ACHN (cell line): ENCODE results near the gene ATF7.
A peak's percentile ranks its signal among the peaks of the same experiment; 100 is the strongest.
"Not testable (repeated sequence)": the region's sequence is repeated elsewhere in the genome, so short reads cannot be mapped to it uniquely, and the experiment has no call there.

Experiments
- DNase-seq: peaks from one replicate; pipeline ENCODE4 v3.0.0-alpha.2; 2015
- in situ Hi-C: cut with HindIII; loops from 2 replicates; pipeline ENCODE4 v1.10.0; 2017; ENCODE audit warnings: low sequenced_read_pairs, low pct_ligation_motif_present, low pct_unique_long_range_greater_than_20kb

ATF7 gene

DNA sequence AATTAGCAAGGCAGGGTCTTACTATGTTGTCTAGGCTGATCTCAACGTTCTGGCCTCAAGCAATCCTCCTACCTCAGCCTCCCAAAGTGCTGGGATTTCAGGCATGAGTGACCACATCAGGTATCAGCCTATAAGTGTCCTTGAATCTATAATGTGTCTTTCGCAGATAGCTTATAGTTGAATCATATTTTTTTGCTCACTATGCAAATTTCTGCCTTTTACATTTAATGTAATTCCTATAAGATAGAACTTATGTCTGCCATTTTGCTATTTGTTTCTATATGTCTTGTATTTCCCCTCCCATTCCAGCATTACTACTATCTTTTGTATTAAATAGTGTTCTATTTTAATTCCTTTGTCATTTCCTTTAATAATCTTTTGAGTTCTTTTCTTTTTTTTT is 10.5 kb upstream of the ATF7 start:
- DNase-seq, result no peak
- in situ Hi-C loops, result no loop called here

DNA sequence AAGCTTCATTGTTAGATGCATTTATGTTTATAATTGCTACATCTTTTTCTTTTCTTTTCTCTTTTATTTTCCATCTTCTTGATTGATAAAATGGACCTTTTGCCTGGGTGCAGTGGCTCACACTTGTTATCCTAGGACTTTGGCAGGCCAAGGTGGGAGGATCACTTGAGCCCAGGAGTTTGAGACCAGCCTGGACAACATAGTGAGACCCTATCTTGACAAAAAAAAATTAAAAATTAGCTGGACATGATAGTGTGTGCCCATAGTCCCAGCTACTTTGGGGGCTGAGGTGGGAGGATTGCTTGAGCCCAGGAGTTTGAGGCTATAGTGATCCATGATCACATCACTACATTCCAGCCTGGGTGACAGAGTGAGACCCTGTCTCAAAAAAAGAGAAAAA is 9.5 kb upstream of the ATF7 start:
- DNase-seq, in situ Hi-C loops: not testable (repeated sequence)

DNA sequence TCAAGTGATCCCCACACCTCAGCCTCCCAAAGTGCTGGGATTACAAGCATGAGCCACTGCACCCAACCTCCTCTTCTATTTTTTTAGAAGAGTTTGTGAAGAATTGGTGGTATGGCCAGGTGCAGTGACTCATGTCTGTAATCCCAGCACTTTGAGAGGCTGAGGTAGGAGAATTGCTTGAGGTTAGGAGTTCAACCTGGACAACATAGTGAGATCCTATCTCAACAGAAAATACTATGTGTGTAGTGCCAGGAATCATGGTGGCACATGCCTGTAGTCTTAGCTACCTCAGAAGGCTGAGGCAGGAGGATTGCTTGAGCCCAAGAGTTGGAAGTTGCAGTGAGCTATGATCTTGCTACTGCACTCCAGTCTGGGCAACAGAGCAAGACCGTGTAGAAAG is 5.5 kb upstream of the ATF7 start:
- no peak for DNase-seq
- in situ Hi-C loops, result no loop called here

DNA sequence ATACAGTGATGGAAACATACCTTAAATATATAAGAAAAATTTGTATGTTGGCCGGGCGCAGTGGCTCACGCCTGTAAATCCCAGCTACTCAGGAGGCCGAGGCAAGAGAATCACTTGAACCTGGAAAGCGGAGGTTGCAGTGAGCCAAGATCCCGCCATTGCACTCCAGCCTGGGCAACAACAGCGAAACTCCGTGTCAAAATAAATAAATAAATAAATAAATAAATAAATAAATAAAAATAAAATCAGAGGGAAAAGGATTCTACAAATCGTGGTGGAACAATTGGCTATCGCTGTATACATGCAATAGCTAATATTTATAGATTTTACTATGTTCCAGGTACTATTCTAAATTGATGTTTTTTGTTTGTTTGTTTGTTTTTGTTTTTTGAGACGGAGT is 1.7 kb upstream of the ATF7 start:
- in situ Hi-C loops, result no loop called here
- no peak for DNase-seq

DNA sequence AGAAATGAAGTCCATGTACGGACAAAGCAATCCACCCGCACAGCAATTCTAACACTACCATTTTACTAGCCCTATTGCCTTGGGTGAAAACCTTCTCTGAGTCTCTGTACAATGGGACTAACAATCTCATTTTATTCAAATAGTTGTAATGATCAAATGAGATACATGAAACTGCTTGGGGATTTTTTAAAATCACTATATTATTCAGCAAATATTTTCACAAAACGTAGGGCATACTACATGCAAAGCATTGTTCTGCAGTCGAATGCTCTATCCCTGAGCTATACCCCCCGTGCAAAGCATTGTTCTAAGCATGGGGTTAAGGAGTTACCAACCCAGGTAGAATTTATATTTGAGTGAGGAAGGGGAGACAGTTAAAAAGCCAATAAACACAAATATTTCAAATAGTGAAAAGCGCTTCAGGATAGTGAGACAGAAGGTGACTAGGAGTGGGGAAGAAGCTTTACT is 554 bp upstream of the ATF7 start:
- in situ Hi-C loops, result no loop called here

DNA sequence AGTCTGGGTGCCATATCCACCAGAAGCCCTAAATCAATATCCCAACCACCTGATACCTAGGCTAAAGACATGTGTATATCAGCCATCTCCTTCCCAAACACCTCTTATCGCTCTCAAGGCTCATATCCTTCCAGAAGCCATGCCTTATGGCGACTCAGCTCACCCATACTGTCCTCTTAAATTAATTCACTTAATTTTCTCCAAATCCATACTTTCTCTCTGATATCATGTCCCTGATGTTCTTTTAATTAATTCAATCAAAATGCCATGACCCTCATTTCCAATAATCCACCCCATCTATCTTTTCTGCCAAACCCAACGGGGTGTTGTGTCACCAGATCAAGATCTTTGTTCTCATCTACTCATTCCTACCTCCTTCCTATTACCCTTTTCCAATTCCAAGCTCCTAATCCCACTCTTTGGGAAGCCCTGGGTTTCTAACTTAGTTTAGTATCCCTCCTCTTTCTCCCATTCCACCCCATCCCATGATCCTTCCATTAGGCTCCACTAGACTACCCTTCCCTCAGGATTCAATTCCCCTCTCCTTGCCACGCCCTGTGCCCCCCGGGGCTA is 723 bp downstream of the ATF7 start:
- in situ Hi-C loops, result no loop called here
- DNase-seq, result peak; percentile 18

More for the DNA sequence above, 554 bp upstream of the ATF7 start:
- peak; percentile 16 for DNase-seq

DNA sequence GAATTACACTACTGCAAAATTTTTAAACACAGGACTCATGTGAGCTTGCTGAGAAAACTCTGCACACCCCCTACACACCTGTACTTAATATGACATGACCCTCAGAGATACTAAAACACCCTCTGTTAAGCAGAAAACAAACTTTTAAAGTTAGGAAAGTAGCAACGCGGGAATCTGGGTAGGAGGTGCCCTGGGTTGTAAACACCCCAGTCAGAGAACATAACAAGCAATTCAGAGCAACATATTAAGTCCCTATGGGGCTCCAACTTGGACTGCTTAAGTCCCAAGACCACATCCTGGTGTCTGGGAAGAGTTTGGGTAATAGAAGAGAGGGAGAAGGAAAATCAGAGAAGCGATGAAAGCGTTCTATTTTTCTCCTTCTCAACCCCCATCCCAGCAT is 1.2 kb downstream of the ATF7 start:
- in situ Hi-C loops, result no loop called here

DNA sequence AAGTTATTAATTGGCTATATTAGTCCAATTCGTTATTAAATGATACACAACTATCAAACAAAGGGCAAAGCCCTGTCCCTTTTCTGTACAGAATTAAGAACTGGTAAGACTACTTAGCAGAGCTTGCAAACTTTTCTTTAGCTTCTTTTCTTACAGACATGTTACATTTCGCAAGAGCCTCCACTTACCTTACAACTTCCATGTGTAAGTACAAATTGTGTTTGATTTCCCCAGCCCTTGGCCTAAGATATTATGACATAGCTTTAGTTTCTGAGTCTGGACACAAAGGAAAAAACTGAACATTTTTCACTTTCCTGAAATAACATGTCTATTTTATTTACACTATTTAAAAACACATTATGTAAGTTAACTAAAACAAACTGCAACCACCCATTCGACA is 1.7 kb downstream of the ATF7 start:
- in situ Hi-C loops, result no loop called here
- no peak for DNase-seq

More for the DNA sequence above, 1.2 kb downstream of the ATF7 start:
- DNase-seq, result peak; percentile 22

DNA sequence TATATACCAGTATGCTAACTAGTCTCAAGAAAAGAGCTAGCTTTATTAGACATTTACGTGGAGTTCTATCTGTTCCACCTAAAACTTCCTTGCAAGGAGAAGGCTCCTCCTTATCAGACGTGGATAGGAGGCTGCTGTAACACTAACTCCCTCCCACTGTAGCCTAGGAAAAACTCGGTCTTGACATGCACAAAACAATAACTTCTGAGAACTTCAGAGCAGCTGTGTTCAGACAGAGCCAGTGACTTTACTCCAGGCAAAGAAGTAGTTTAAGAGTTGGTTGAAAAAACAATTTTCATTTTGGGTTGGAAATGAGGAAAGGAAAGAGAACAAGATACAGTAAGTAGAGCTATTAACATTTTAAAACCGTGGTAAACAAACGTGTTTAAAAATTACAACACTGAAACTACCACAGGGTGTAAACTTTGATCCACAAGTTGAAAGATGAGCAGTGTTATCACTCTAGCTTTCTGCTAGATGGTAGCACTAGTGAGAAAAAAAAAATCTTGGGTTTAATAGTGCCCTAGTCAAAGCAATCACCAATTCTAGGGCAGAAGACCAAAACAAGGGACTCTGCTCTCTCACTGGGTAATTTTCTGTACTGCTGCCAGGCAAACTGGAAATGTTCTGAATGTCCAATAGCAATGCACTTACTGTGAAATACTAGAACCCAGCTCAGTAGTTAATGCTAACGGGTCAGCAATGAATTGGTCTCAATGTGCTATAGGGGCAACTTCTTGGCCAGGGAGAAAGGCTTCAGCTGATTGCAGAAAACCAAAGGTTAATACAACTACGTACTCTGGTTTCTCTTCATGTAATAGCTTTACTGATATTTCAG is 2.4 kb downstream of the ATF7 start:
- peak; percentile 56 for DNase-seq
- in situ Hi-C loops, result no loop called here

DNA sequence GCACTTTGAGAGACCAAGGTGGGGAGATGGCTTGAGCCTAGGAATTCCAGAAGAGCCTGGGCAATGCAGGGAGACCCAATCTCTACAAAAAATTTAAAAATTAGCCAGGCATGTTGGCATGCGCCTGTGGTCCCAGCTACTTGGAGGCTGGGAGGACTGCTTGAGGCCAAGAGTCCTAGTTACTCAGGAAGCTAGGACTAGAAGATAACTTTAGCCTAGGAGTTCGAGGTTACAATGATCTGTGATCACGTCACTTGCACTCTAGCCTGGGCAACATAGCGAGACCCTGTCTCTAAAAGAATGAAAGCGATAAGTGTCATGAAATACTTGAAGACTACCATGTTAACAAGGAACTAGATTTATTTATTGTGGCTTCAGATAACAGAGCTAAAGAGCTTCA is 3.5 kb downstream of the ATF7 start:
- in situ Hi-C loops, result no loop called here
- no peak for DNase-seq

DNA sequence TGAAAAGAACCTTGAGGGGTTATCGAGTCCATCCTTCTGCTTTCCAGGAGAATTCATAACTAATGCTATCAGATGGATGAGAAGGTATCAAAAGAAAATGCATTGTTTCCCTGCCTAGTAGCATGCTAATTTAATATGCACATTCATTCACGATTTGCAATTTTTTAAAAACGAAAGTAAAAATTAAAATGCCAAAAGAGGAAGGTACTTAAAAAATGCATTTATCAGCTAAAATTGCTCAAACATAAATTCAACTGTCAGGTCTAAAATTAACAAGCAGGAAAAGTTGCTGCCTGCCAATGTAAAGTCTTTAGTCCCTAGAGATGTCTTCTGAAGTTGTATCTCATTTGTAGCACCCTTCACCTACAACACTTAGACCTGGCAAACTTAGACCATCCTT is 7.9 kb downstream of the ATF7 start:
- in situ Hi-C loops, result no loop called here
- DNase-seq, result no peak

DNA sequence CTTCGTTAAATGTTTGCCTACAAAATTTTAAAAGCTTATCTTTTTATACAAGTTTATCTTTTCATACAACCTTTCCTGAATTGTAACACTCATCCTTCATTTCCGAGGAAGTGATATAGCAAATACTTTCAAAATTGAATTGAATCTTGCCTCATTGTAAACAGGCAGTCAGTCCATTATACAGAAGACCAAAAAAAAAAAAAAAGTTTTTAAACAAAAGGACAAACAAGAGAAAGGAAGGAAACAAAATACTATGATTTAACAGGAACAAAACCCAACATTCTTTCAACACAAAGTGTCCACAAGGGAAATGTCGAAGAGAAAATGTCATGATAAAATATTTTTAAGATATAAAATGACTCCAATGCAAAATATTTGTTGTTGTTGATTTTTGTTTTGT is 8.5 kb downstream of the ATF7 start:
- no peak for DNase-seq
- in situ Hi-C loops, result no loop called here

DNA sequence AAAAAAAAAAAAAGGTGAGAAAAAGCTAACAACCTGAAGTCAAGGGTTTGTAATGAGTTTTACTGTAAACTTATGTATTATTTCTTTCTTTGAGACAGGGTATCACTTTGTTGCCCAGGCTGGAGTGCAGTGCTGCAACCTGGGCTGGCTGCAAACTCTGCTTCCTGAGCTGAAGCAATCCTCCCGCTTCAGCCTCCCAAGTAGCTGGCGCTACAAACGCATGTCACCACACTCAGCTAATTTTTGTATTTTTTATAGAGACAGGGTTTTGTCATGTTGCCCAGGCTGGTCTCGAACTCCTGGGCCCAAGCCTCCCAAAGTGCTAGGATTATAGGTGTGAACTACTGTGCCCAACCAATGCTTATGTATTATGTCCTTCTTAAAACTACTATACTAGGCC is 9.2 kb downstream of the ATF7 start:
- DNase-seq, result no peak
- in situ Hi-C loops, result no loop called here

DNA sequence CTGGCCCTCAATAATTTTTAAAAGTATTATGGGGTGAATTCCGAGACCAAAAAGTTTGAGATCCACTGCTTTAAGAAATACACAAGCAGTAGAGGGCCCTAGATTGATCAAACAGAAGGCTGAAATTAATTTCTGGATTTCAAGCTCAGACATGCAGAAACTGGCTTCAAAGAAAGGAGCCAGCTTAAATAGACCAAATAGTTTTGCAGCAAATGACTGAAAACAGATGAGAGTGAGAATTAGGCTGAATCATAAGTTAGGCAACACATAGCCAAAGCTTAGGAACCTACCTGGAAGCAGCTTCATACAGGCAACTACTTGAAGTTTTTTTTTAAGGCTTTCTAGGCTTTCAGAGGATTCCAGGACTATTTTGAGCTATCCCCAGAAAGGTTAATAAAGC is 12.4 kb downstream of the ATF7 start:
- in situ Hi-C loops, result no loop called here
- no peak for DNase-seq

DNA sequence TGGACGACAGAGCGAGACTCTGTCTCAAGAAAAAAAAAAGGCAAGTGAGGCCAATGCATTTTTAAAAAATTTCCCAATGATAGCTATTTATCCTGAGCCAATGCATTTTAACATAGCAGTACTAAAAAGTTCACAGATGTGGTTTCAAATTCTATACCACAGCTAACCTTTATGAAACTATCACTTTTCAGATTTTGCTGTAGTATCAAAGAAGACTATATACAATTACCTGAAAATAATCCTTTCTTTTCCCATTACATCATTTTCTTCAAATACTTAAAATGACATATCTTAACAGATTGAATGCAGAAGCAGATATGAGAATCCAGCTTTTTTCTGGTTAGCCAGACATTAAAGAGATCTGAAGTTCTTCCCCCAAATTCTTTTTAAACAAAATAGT is 13.2 kb downstream of the ATF7 start:
- DNase-seq, result no peak

DNA sequence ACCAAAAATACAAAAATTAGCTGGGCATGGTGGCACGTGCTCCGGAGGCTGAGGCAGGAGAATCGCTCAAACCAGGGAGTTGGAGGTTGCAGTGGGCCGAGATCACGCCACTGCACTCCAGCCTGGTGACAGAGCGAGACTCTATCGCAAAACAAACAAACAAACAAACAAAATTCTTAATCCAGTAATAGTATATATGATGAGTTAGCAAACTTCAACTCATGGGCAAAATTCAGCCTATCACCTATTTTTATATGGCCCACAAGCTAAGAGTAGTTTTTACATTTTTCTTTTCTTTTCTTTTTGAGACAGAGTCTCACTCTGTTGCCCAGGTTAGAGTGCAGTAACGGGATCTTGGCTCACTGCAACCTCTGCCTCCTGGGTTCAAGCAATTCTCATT is 14.9 kb downstream of the ATF7 start:
- DNase-seq, result no peak
- in situ Hi-C loops, result no loop called here

More for the DNA sequence above, 13.2 kb downstream of the ATF7 start:
- in situ Hi-C loops, result no loop called here

DNA sequence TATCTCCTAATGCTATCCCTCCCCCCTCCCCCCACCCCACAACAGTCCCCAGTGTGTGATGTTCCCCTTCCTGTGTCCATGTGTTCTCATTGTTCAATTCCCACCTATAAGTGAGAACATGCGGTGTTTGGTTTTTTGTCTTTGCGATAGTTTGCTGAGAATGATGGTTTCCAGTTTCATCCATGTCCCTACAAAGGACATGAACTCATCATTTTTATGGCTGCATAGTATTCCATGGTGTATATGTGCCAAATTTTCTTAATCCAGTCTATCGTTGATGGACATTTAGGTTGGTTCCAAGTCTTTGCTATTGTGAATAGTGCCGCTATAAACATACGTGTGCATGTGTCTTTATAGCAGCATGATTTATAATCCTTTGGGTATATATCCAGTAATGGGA is 19.5 kb downstream of the ATF7 start:
- DNase-seq, in situ Hi-C loops: not testable (repeated sequence)

DNA sequence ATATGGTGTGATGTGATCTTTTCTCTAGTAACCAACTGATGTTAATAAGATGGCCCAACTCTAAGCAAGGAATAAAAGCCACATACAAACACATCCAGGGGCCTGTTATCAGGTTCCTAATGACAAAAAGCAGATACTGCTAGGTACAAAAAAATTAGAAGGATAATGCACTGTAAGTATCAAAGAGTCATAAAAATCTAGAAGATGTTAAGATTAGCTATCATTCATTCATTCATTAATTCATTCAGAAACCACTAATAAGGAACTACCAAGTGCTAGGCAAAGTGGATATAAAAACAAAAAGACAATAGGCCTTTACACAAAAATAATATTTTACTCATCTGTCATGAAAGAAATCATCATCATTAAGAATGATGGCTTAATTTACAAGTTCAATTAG is 21.6 kb downstream of the ATF7 start:
- in situ Hi-C loops, result no loop called here
- DNase-seq, result no peak

DNA sequence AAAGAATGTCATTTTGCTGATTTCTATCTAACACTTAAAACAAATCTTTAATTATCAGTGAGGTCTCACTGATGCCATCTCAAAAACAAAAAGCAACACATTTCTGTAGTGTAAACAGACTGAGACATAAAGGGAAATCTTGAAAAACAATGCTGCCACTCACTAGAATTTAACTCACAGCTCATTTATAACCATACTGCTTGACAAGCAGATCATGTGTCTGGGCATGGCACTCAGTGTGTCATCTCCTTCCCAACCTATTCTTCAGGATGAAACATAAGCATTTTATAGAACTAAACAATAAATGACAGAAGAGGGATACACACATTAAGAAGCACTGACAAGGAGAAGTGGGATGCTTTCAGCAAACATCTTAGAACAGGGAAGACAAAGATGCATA is 22.4 kb downstream of the ATF7 start:
- DNase-seq, result no peak
- in situ Hi-C loops, result no loop called here

DNA sequence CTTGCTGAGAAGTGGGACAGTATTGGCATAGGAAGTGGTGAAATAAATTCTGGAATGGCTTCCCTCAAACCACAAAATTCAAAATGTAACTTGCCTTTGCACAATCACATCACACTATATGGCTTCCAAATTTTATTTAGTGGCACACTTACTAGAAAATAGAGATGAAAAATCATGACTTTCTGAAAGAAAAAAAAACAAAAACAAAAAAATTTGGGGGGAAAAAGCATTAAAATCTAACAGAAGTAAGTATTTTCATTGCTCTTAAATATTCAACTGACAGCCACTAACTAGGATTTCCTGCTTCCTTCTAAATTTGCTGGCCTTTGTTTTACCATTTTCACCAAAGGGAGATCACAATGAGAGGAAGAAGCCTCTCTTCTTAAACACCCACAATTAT is 23.0 kb downstream of the ATF7 start:
- in situ Hi-C loops, result no loop called here
- no peak for DNase-seq
